ENCODE results near the gene RBBP8. TPM values are rescaled to one million over a fixed set of nuclear protein-coding genes. Genes with fewer than 3 reads are reported as not detected.

RBBP8 gene
- total RNA-seq, 1 donor from 2014 or later, result 1.9 TPM

DNA sequence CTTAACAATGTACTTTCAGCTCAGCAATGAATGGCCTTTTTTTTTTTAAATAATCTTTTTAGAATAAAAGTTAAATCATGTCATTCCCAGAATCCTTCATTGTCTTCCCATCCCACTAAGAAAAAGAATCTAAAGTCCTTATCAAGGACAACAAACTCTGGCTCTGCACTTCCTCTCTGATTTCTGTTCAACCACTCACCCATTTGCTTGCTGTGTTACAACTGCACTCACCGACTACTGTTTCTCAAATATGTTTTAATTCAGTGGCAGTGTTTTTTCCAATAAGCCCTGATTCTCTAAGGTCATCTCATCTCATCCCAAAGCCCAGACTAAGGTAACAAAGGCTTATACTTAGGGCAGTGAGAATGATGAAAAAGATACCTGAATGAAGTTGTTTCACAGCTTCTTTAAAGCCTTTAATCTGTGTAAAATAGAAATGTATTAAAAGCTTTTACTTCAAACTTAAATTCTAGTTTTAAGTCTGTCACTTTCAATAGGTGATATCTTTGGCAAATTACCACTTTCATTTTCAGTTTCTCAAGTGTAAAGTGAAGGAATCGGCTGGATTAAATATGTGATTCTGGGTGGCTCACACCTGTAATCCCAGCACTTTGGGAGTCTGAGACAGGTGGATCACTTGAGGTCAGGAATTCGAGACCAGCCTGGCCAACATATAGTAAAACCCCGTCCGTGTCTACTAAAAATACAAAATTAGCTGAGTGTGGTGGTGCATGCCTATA is 87.6 kb downstream of the RBBP8 start:
- no peak overlapping the region for H3K4me3 ChIP-seq
- no peak for DNase-seq (ENCODE audit: low spot score in 2 of 2)
- intact Hi-C loops (cut with DNase I), result no loop called here

DNA sequence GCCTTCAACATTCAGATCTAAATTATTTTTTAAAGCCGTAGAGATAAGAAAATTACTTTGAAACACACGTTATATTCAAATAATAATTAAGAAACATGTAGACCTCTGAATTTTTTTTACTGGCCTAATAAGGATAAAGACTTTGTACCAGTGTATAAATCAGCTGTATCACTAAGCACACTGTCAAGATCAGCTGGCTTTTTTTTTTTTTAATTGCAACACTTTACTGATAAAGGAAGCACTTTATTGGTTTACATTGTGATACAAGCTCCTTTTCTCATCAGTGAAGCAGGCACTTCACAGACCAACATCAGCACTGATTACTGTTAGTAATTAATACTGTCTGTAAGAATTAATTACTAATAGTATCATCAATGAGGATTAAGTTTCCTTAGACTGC is 88.5 kb downstream of the RBBP8 start:
- TF ChIP-seq, protein P1, sequence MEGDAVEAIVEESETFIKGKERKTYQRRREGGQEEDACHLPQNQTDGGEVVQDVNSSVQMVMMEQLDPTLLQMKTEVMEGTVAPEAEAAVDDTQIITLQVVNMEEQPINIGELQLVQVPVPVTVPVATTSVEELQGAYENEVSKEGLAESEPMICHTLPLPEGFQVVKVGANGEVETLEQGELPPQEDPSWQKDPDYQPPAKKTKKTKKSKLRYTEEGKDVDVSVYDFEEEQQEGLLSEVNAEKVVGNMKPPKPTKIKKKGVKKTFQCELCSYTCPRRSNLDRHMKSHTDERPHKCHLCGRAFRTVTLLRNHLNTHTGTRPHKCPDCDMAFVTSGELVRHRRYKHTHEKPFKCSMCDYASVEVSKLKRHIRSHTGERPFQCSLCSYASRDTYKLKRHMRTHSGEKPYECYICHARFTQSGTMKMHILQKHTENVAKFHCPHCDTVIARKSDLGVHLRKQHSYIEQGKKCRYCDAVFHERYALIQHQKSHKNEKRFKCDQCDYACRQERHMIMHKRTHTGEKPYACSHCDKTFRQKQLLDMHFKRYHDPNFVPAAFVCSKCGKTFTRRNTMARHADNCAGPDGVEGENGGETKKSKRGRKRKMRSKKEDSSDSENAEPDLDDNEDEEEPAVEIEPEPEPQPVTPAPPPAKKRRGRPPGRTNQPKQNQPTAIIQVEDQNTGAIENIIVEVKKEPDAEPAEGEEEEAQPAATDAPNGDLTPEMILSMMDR (IDR thresholded peaks at IDR 0.05), result no peak
- H3K36me3 ChIP-seq, result peaks cover 0 to 4% of the 10 kb centered on the region in 2 donors
- no peak overlapping the region for H3K4me3 ChIP-seq
- H3K27ac ChIP-seq, result no peak overlapping the region
- no peaks in the 10 kb centered on the region for H3K27me3 ChIP-seq
- DNase-seq (ENCODE audit: low spot score in 2 of 2), result no peak
- no peaks in the 10 kb centered on the region for H3K9me3 ChIP-seq
- intact Hi-C loops (cut with DNase I), result no loop called here
- no peaks in the 10 kb centered on the region for H3K4me1 ChIP-seq

More for the DNA sequence above, 87.6 kb downstream of the RBBP8 start:
- H3K36me3 ChIP-seq, result peaks cover 0 to 4% of the 10 kb centered on the region in 2 donors
- no peak overlapping the region for H3K27ac ChIP-seq
- TF ChIP-seq, protein P1 (IDR thresholded peaks at IDR 0.05), result no peak
- no peaks in the 10 kb centered on the region for H3K27me3 ChIP-seq
- H3K9me3 ChIP-seq, result no peaks in the 10 kb centered on the region
- H3K4me1 ChIP-seq, result no peaks in the 10 kb centered on the region

DNA sequence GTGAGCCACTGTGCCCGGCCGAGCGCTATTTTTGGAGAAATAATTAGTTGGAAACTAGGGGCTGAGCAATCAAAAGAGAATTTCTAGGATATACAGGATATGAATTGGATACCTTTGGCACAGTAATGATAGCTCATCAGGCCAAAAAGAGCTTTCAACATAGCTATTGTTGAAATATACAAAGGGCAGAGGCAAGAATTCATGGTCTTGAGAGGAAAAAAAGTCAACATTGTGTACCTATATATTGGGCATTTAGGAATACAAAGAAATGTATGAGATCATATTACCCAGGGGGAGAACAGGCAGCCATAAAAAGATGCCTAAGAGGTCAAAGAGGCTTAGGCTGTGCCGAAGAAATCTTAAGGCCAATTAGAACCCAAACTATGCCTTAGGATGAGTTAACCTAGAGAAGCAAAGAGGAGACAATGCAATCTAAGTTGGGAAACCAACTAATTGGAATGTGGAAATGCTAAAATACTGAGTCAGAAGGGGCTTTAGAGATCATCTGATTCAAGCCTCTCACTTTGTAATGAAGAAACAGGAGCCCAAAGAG is 99.0 kb downstream of the RBBP8 start:
- Histone ChIP-seq H3K27me3 (no peaks in the 10 kb centered on the region), H3K9me3 (no peaks in the 10 kb centered on the region), H3K4me1 (peaks cover 0 to 10% of the 10 kb centered on the region in 2 donors), H3K4me3 (no peak overlapping the region), H3K36me3 (no peaks in the 10 kb centered on the region), H3K27ac (no peak overlapping the region)
- no peak for DNase-seq (ENCODE audit: low spot score in 2 of 2)
- intact Hi-C loops (cut with DNase I), result loop anchor here (10.0 kb wide), 1 partner anchor 223 kb away; no protein-coding TSS in a partner anchor
- TF ChIP-seq, protein P1 (IDR thresholded peaks at IDR 0.05), result no peak

DNA sequence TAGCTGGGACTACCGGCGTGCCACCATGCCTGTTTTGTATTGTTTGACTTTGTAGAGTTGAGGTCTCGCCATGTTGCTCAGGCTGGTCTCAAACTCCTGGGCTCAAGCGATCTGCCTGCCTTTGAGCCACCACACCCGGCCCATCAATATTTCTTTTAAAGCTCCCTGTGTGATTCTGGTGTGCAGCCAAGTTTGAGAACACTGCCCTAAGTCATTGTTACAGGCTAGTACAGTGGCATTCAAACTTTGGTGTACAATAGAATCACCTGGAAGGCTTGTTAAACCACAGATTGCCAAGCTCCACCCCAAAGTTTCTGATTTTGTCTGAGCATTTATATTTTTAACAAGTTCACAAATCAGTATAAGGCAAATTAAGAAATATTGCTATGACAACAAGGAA is 99.9 kb downstream of the RBBP8 start:
- H3K27me3 ChIP-seq, result no peaks in the 10 kb centered on the region
- H3K9me3 ChIP-seq, result no peaks in the 10 kb centered on the region
- no peaks in the 10 kb centered on the region for H3K36me3 ChIP-seq
- H3K27ac ChIP-seq, result no peak overlapping the region
- intact Hi-C loops (cut with DNase I), result loop anchor here (10.0 kb wide), 1 partner anchor 222 kb away; no protein-coding TSS in a partner anchor
- TF ChIP-seq, protein P1 (IDR thresholded peaks at IDR 0.05), result no peak
- H3K4me3 ChIP-seq, result no peak overlapping the region
- H3K4me1 ChIP-seq, result peaks cover 0 to 10% of the 10 kb centered on the region in 2 donors
- no peak for DNase-seq (ENCODE audit: low spot score in 2 of 2)

DNA sequence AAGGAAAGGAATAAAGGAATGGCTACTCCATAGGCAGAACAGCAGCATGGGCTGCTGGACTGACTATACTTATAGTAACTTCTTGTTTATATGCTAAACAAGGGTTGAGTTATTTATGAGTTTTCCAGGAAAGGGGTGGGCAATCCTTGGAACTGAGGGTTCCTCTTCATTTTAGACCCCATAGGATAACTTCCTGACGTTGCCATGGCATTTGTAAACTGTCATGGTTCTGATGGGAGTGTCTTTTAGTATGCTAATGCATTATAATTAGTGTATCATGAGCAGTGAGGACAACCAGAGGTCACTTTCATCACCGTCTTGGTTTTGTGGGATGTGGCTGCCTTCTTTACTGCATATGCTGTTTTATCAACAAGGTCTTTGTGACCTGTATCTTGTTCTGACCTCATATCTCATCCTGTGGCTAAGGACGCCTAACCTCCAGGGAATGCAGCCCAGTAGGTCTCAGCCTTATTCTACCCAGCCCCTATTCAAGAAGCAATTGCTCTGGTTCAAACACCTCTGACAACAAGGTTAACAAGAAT is 103.6 kb downstream of the RBBP8 start:
- TF ChIP-seq, protein P1 (IDR thresholded peaks at IDR 0.05), result no peak
- no peak for DNase-seq (ENCODE audit: low spot score in 2 of 2)
- Histone ChIP-seq H3K4me3 (no peak overlapping the region), H3K9me3 (no peaks in the 10 kb centered on the region), H3K36me3 (no peaks in the 10 kb centered on the region), H3K27ac (no peak overlapping the region), H3K27me3 (no peaks in the 10 kb centered on the region), H3K4me1 (peaks cover 0 to 2% of the 10 kb centered on the region in 2 donors)
- intact Hi-C loops (cut with DNase I), result loop anchor here (10.0 kb wide), 1 partner anchor 218 kb away; no protein-coding TSS in a partner anchor
